ENCODE data around the gene ZNF582. TPM values are rescaled to one million over a fixed set of nuclear protein-coding genes. Genes with fewer than 3 reads are reported as not detected.

The ZNF582 gene
- total RNA-seq: 10 to 100 TPM in 1 of 6 donors, 1 to 10 TPM in 5; 2.1 to 11.9 (median 2.7) TPM

GRCh38 chr19:56393119-56394012 lies at the start of gene ZNF582:
ZNF582 (minus strand) TSS chr19:56393534; CDS start chr19:56391752, 1,782 bp downstream.
- Histone ChIP-seq H3K4me1 (peaks cover 0 to 5% (median 2%) of the 10 kb centered on the region in 4 donors), H3K27ac (peak within 1 kb of the TSS; percentile 90 to 95 (median 93)), H3K27me3 (no peaks in the 10 kb centered on the region), H3K36me3 (peaks cover 0 to 30% (median 7%) of the 10 kb centered on the region in 4 donors), H3K9me3 (peaks cover 0 to 40% (median 17%) of the 10 kb centered on the region in 4 donors), H3K4me3 (peak within 1 kb of the TSS; percentile 50 to 74 (median 65))
- ATAC-seq (ENCODE audit: low FRiP score in 2 of 2) (peak; percentile 97 to 99), DNase-seq (peak; percentile 95)
- TF ChIP-seq POLR2A (IDR thresholded peaks at IDR 0.05) (peak in 3 of 4 donors; percentile 28 to 49 (median 47)), CTCF (IDR thresholded peaks at IDR 0.05) (peak; percentile 54 to 85 (median 71)), POLR2AphosphoS5 (IDR thresholded peaks at IDR 0.05) (peak; percentile 72 to 78), EP300 (IDR thresholded peaks at IDR 0.05) (no peak)
- WGBS, 2 donors: 1 to 3% methylated on average over 38 to 47 of the region's 73 CpGs

GRCh38 chr19:56441206-56441792 lies 48.0 kb upstream of the ZNF582 start:
- WGBS, 2 donors: 94 to 98% methylated on average over 8 of the region's 8 CpGs
- H3K4me1 ChIP-seq: no peaks in the 10 kb centered on the region
- no peak for DNase-seq
- H3K27me3 ChIP-seq: no peaks in the 10 kb centered on the region
- H3K9me3 ChIP-seq: peaks cover 74 to 85% (median 84%) of the 10 kb centered on the region in 4 donors
- H3K4me3 ChIP-seq: no peak overlapping the region
- TF ChIP-seq CTCF (IDR thresholded peaks at IDR 0.05) (no peak), EP300 (IDR thresholded peaks at IDR 0.05) (no peak), POLR2AphosphoS5 (IDR thresholded peaks at IDR 0.05) (no peak), POLR2A (IDR thresholded peaks at IDR 0.05) (no peak)
- H3K36me3 ChIP-seq: peaks cover 0 to 11% (median 1%) of the 10 kb centered on the region in 4 donors
- H3K27ac ChIP-seq: no peak overlapping the region
- no peak for ATAC-seq (ENCODE audit: low FRiP score in 2 of 2)

- WGBS, 2 donors: 89 to 91% methylated on average over 1 of the region's 1 CpG
- no peaks in the 10 kb centered on the region for H3K4me1 ChIP-seq
- H3K4me3 ChIP-seq: no peak overlapping the region
- ATAC-seq (ENCODE audit: low FRiP score in 2 of 2) (no peak), DNase-seq (no peak)
- H3K27me3 ChIP-seq: no peaks in the 10 kb centered on the region
- H3K9me3 ChIP-seq: peaks cover 99 to 100% (median 100%) of the 10 kb centered on the region in 4 donors
- no peak overlapping the region for H3K27ac ChIP-seq
- TF ChIP-seq CTCF (IDR thresholded peaks at IDR 0.05) (no peak), EP300 (IDR thresholded peaks at IDR 0.05) (no peak), POLR2AphosphoS5 (IDR thresholded peaks at IDR 0.05) (no peak), POLR2A (IDR thresholded peaks at IDR 0.05) (no peak)
- H3K36me3 ChIP-seq: peaks cover 3 to 51% (median 33%) of the 10 kb centered on the region in 4 donors
These were observed 30.6 kb upstream of the ZNF582 start for GRCh38 chr19:56423985-56424353.

- Histone ChIP-seq H3K36me3 (peaks cover 3 to 56% (median 34%) of the 10 kb centered on the region in 4 donors), H3K9me3 (peaks cover 99 to 100% (median 100%) of the 10 kb centered on the region in 4 donors), H3K4me3 (no peak overlapping the region), H3K27me3 (no peaks in the 10 kb centered on the region), H3K27ac (no peak overlapping the region), H3K4me1 (no peaks in the 10 kb centered on the region)
- DNase-seq: no peak
- ATAC-seq (ENCODE audit: low FRiP score in 2 of 2): no peak
- TF ChIP-seq POLR2A (IDR thresholded peaks at IDR 0.05) (no peak), CTCF (IDR thresholded peaks at IDR 0.05) (no peak)
- WGBS, 2 donors: 94 to 96% methylated on average over 5 of the region's 5 CpGs
These were observed 30.1 kb upstream of the ZNF582 start for GRCh38 chr19:56423276-56423984.
